HG02610 (cell line): Measurements from ENCODE around the gene CFAP221.

Experiments used
- ATAC-seq: cut with Tn5 transposase; IDR thresholded peaks from one replicate; pipeline ENCODE4 v1.9.1; 2021; ENCODE audit warnings: mild to moderate bottlenecking, moderate library complexity; ENCODE audit not compliant: unreplicated experiment

Gene CFAP221

DNA sequence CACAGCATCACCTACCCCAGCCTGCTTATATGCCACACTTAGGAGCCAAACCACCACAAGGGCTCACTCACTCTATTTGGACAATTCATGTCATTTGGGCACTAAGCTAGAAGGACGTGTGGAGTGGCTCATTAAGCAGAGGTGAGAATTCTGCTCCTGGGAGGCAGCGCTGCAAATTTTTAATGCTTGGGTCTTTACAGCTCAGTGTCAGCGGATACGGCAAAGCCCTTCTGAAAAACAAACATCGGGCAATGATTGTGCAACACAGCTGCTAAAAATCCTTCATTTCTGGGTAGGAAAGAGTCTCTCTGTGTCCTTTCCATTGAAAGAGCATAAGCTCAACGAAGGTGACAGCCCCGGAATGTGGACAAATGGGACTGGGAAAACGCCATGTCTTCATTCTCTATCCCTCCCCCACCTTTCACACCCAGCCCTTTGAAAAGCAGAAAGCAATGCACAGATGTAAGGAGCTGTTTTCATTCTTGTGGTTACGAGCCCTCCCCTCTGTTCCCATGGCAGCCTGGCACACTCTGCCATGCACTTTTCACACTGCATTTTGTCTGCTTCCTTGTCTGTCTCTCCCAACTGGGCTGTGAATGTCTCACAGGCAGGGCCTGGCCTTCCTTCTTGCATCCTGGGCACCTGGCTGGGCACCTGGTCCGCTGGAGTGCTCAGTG lies 150.7 kb downstream of the CFAP221 start:
- ATAC-seq = no peak

DNA sequence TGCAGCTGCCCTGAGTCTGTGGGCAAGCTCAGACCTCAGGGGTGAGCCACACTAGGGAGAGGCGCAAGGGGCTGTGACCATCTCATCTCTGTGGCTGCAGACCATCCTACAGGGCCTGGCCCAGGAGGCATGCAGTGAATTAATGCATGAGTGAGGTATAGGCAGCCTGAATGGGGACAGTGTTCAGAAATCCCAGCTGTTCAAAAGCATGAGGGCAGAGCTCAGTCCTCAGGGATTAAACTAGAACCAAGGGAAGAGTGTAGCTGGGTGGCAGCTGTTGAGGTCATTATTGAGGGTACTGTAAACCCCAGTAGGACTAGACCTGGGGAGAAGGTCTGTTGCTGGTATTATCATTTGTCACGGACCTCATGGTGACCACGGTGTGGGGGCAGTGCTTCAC lies 151.8 kb downstream of the CFAP221 start:
- ATAC-seq = no peak

DNA sequence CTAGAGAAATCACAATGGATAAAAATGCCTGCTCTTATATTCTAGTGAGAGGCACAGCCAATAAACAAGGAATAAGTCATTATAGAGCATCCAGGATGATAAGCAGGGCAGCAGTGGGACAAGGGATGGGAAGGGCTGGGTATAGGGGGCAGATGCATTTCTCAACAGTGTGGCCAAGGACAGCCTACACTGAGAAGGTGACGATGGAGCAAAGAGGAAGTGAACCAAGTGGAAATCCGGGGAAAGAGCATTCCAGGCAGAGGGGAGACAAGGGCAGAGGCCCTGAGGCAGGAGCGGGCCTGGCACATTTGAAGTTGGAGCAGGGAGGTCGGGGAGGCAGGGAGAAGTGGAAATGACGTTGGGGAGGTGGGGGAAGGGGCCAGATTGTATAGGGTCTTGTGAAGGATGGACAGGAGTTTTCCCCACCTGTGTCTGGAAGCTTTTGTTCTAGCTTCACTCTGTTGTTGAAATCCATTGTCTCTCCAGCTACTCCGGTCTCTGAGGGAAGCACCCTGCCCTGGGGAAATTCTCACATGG lies 152.3 kb downstream of the CFAP221 start:
- no peak for ATAC-seq

DNA sequence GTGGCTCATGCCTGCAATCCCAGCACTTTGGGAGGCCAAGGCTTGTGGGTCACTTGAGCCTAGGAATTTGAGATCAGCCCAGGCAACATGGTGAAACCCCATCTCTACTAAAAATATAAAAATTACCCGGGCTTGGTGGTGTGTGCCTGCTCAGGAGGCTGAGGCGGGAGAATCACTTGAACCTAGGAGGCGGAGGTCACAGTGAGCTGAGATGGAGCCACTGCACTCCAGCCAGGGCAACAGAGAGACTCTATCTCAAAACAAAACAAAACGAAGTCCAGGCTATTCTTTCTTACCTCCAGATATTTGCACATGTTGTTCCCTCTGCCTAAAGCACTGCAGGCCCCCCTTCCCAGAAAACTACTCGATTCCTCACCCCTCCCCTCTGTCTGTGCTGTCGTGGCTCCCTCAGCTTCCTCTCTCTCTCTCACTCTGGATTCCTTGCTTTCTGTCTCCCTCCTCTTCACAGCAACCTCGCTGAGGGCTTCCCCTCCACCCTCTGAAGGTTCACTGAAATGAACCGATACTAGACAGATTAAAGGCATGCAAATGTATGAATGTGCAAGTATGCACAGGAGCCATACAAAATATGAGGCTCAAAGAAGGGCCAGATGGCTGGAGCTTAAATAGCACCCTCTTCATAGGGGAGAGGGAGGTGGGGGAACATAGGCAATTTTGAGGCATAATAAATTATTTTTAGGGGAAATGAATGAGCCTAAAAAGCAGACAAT lies 153.2 kb downstream of the CFAP221 start:
- ATAC-seq = peak; percentile 95

- ATAC-seq = no peak
Observed at GRCh38 chr2:119698246-119698645, 154.0 kb downstream of the CFAP221 start.

GRCh38 chr2:119699016-119699606 lies 154.9 kb downstream of the CFAP221 start:
- ATAC-seq = no peak

DNA sequence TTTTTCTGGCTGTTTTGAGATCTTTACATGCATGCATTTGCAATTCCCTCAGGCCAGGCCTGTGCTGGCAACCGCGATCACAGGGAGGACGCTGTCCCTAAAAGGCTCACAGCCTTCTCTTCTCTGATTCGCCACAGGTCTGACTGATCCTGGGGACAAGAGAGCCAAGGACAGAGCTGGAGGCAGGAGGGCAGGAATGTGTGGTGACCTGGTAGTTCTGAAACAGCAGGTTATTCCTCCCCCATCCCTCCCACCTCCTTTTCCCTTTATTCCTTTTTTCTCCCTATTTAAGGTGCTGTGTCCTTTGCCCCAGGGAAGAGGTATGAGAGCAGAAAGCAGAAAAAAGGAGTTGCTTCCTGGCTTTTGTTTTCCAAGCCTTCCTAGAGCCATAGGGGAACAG lies 156.6 kb downstream of the CFAP221 start:
- no peak for ATAC-seq

- ATAC-seq = no peak
Observed at GRCh38 chr2:119701352-119701751, 157.1 kb downstream of the CFAP221 start.

GRCh38 chr2:119702203-119702917 lies 158.1 kb downstream of the CFAP221 start:
- no peak for ATAC-seq

DNA sequence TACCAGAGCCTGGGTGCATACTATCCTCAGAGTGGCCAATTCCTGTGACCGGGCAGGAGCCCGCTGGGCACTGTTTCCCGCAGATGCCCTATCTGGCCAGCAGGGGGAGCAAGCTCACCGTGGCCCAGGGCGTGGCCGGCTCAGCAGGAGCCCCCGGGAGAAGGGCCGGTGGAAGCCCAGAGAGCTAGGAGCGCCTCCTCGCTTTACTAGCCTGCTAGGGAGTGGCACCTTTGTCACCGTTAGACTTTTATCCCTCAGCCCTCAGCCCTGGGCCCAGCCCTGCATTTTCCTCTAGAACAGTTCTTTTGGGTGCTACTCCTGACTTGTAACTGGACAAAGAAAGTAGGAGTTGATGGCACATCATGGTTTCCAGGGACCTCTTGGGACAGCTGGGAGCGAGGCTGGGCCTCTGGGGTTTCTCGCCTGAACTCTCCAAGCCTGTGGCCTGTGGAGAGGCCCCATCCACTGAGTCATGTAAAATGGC lies 158.7 kb downstream of the CFAP221 start:
- ATAC-seq = peak; percentile 74

- ATAC-seq = no peak
Observed at GRCh38 chr2:119703526-119703925, 159.3 kb downstream of the CFAP221 start.

- peak; percentile 70 for ATAC-seq
Observed at GRCh38 chr2:119704670-119705120, 160.4 kb downstream of the CFAP221 start.

DNA sequence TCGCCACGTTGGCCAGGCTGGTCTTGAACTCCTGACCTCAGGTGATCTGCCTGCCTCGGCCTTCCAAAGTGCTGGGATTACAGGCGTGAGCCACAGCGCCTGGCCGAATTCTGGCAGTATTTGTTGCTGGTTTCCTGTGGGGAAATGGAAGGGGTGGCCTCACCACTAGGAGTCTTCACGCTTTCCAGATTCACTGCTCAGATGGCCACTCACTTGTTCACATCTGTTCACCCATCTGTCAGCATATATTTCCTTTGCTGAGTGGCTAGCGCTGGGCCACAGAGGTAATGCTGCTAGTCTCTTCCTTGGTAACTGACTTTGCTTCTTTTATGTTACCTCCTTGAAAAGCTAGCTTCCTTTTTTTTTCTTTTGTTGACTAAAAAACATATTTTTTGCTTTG lies 162.0 kb downstream of the CFAP221 start:
- ATAC-seq = no peak
